KMS-11 (cell line): Measurements from ENCODE around the gene ERAP2.

ENCODE experiments used
- H2AFZ ChIP-seq: fragments of 200-600 bp; sonication (generic); 2 replicates; pipeline ENCODE4 v1.6.1; 2016; ENCODE audit warnings: antibody characterized with exemption, mixed run types, low read depth
- H3K27ac ChIP-seq: fragments of 200-600 bp; sonication (generic); 2 replicates; pipeline ENCODE4 v1.6.1; 2016; ENCODE audit warnings: mild to moderate bottlenecking, mixed run types
- H3K27me3 ChIP-seq: fragments of 200-600 bp; sonication (generic); 2 replicates; pipeline ENCODE4 v1.6.1; 2017; ENCODE audit warnings: mild to moderate bottlenecking, low read depth, mixed run types, moderate library complexity; ENCODE audit not compliant: insufficient read depth
- H3K36me3 ChIP-seq: fragments of 200-600 bp; sonication (generic); 2 replicates; pipeline ENCODE4 v1.6.1; 2017; ENCODE audit warnings: mild to moderate bottlenecking, mixed run types; ENCODE audit not compliant: insufficient read depth
- H3K4me1 ChIP-seq: fragments of 200-600 bp; sonication (generic); 2 replicates; pipeline ENCODE4 v1.6.1; 2016; ENCODE audit warnings: mild to moderate bottlenecking, low read depth, mixed run types; ENCODE audit not compliant: poor library complexity, severe bottlenecking
- H3K4me2 ChIP-seq: fragments of 200-600 bp; sonication (generic); 2 replicates; pipeline ENCODE4 v1.7.0; 2016; ENCODE audit warnings: mild to moderate bottlenecking, mixed run types
- H3K4me3 ChIP-seq: fragments of 200-600 bp; sonication (generic); IDR thresholded peaks from 2 replicates; pipeline ENCODE4 v1.6.1; 2017; ENCODE audit warnings: low read depth, low read length, mixed read lengths; ENCODE audit not compliant: insufficient read depth
- H3K79me2 ChIP-seq: fragments of 200-600 bp; sonication (generic); 2 replicates; pipeline ENCODE4 v1.6.1; 2016; ENCODE audit warnings: low read depth, mixed run types; ENCODE audit not compliant: insufficient read depth
- H3K9ac ChIP-seq: fragments of 200-600 bp; sonication (generic); 2 replicates; pipeline ENCODE4 v1.6.1; 2016; ENCODE audit warnings: mild to moderate bottlenecking, mixed run types
- H4K20me1 ChIP-seq: fragments of 200-600 bp; sonication (generic); 2 replicates; pipeline ENCODE4 v1.6.1; 2016; ENCODE audit warnings: mild to moderate bottlenecking, mixed run types; ENCODE audit not compliant: insufficient read depth
- CTCF ChIP-seq: fragments of 200-600 bp; sonication (generic); conservative IDR thresholded peaks from 2 replicates; pipeline ENCODE4 v1.6.1; 2017; ENCODE audit warnings: low read depth, mild to moderate bottlenecking, antibody characterized with exemption, low read length, moderate library complexity, mixed read lengths

Gene ERAP2

GRCh38 chr5:96926276-96926675 is 50.0 kb downstream of the ERAP2 start:
- H3K36me3 ChIP-seq, result no peaks in the 10 kb centered on the region
- peaks cover 17% of the 10 kb centered on the region for H3K4me1 ChIP-seq
- H4K20me1 ChIP-seq, result no peaks in the 10 kb centered on the region
- H3K4me2 ChIP-seq, result no peak overlapping the region
- H3K9ac ChIP-seq, result no peak overlapping the region
- no peaks in the 10 kb centered on the region for H3K79me2 ChIP-seq
- no peak overlapping the region for H3K4me3 ChIP-seq
- H3K27me3 ChIP-seq, result no peaks in the 10 kb centered on the region
- H2AFZ ChIP-seq, result no peak overlapping the region
- TF ChIP-seq CTCF, result no peak
- no peak overlapping the region for H3K27ac ChIP-seq

GRCh38 chr5:96927008-96927407 is 50.7 kb downstream of the ERAP2 start:
- peaks cover 24% of the 10 kb centered on the region for H3K4me1 ChIP-seq
- no peaks in the 10 kb centered on the region for H4K20me1 ChIP-seq
- no peaks in the 10 kb centered on the region for H3K79me2 ChIP-seq
- no peak overlapping the region for H3K27ac ChIP-seq
- H3K27me3 ChIP-seq, result no peaks in the 10 kb centered on the region
- H3K9ac ChIP-seq, result no peak overlapping the region
- no peak overlapping the region for H3K4me2 ChIP-seq
- no peaks in the 10 kb centered on the region for H3K36me3 ChIP-seq
- TF ChIP-seq CTCF, result no peak
- H3K4me3 ChIP-seq, result no peak overlapping the region
- no peak overlapping the region for H2AFZ ChIP-seq

- Histone ChIP-seq H3K9ac (no peak overlapping the region), H3K79me2 (no peaks in the 10 kb centered on the region), H3K36me3 (no peaks in the 10 kb centered on the region), H2AFZ (no peak overlapping the region), H3K27ac (no peak overlapping the region), H3K4me3 (no peak overlapping the region), H3K27me3 (no peaks in the 10 kb centered on the region), H4K20me1 (no peaks in the 10 kb centered on the region), H3K4me1 (peaks cover 44% of the 10 kb centered on the region), H3K4me2 (no peak overlapping the region)
- no peak for TF ChIP-seq CTCF
Observed at GRCh38 chr5:96928931-96929708, 52.8 kb downstream of the ERAP2 start.

DNA sequence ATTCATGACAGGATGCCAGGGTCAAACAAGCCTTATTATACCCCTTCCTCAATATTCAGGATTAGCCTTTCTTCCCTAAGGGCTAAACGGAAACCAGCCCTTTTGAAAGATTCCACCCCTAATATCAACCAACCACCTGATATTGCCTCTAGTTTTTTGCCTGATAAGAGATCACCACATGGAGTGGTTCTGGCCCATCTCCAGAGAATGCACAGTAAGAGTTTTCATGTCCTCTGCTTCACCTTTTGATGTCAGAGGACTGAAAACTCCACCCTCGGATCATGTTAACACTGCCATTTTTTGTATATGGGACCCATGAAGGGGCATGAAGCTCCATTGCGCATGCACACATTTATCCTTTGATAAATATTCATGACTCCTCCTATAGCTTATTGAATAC is 53.8 kb downstream of the ERAP2 start:
- no peak overlapping the region for H3K27ac ChIP-seq
- H2AFZ ChIP-seq, result no peak overlapping the region
- no peak overlapping the region for H3K9ac ChIP-seq
- H3K27me3 ChIP-seq, result no peaks in the 10 kb centered on the region
- no peak overlapping the region for H3K4me2 ChIP-seq
- H4K20me1 ChIP-seq, result no peaks in the 10 kb centered on the region
- peaks cover 44% of the 10 kb centered on the region for H3K4me1 ChIP-seq
- H3K36me3 ChIP-seq, result no peaks in the 10 kb centered on the region
- TF ChIP-seq CTCF, result no peak
- H3K4me3 ChIP-seq, result no peak overlapping the region
- no peaks in the 10 kb centered on the region for H3K79me2 ChIP-seq
